ENCODE results near the gene CCN5.

Gene CCN5

DNA sequence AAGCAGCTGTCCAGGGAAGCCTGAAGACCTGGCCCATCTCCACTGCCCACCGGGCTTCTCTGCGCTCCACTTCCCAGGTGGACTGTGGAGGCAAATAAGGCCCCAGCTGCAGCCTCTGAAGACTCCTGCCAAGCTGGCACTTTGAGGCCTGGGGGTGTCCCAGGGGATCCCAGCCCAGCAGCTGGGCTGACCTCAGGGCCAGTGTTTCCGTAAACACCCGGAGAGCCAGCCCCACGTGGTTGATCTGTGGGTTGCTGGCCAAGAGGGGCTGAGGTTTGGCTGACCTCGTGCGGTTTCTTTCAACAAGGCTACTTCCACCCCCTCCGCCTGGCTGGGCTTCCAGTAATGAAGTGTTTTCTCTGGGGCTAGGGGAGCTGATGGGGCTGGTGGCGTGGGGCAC, 12.4 kb upstream of the CCN5 start:
- peak; percentile 97 to 98 for DNase-seq (ENCODE audit: low read depth in 2 of 2)
- TF ChIP-seq, protein P1, sequence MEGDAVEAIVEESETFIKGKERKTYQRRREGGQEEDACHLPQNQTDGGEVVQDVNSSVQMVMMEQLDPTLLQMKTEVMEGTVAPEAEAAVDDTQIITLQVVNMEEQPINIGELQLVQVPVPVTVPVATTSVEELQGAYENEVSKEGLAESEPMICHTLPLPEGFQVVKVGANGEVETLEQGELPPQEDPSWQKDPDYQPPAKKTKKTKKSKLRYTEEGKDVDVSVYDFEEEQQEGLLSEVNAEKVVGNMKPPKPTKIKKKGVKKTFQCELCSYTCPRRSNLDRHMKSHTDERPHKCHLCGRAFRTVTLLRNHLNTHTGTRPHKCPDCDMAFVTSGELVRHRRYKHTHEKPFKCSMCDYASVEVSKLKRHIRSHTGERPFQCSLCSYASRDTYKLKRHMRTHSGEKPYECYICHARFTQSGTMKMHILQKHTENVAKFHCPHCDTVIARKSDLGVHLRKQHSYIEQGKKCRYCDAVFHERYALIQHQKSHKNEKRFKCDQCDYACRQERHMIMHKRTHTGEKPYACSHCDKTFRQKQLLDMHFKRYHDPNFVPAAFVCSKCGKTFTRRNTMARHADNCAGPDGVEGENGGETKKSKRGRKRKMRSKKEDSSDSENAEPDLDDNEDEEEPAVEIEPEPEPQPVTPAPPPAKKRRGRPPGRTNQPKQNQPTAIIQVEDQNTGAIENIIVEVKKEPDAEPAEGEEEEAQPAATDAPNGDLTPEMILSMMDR (IDR thresholded peaks at IDR 0.05; ENCODE audit: low read depth, low read length) = no peak
- H3K4me3 ChIP-seq (replicated peaks in 1 of 2; ENCODE audit: low read depth in 2 of 2, low read length in 2 of 2) = no peak overlapping the region

DNA sequence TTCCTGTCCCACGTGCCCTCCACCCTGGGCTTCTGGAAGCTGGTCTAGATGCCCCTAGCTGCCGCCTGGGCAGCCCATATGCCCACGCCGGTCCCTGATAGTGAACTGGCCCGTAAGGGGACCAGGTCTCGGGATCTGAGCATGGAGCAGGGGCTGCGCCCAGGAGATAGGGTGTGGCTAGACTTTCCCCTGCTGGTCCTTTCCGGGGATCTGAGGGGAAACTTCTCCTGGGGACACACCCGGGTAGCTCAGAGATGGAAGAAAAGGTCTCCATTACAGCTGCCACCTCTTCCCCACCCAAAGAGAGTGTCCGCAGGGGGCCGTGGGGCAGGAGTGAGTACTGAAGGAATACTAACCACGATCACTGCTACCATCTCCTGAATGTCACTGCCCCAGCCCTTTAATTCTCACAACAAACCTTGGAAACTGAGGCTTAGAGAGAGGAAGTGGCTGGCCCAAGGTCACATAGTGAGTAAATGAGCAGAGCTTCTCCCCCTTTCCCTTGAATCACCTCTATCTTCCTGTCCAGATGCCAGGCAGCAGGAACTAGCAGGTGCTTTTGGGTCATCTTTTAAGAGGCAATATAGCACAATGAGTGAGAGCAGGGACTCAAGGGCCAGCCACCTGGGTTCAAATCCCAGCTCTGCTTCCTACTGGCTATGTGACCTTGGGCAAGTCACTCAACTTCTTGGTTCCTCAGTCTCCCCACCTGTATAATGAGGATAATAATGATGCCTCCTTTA, 11.8 kb upstream of the CCN5 start:
- H3K4me3 ChIP-seq (replicated peaks in 1 of 2; ENCODE audit: low read depth in 2 of 2, low read length in 2 of 2) = no peak overlapping the region
- TF ChIP-seq, protein P1 (IDR thresholded peaks at IDR 0.05; ENCODE audit: low read depth, low read length) = no peak
- DNase-seq (ENCODE audit: low read depth in 2 of 2) = peak in 1 of 2 donors; percentile 33

DNA sequence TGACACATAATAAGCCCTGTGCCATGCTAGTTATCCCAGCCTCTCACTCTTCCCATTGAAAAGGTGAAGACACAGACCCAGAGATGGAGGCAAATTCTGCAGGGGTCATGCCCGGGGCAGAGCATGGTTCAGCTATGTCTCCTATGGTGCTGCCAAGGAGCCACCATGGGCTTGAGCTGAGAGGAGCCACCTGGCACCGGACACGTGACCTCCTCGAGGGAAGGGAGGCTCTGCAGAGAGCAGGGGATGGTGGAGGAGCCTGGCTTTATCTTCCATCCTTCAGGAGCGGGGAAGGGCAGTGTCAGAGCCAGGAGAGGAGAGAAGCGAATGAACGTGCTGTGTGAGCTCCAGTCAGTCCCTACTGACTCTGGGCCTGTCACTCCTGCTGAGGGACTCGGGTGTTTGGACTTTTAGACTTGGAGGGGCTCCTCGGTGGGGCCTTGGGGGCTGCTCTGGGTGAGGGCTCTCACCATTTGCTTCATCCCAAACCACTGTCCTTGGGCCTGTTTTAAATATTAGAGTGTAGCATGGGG, 11.1 kb upstream of the CCN5 start:
- no peak overlapping the region for H3K4me3 ChIP-seq (replicated peaks in 1 of 2; ENCODE audit: low read depth in 2 of 2, low read length in 2 of 2)
- TF ChIP-seq, protein P1 (IDR thresholded peaks at IDR 0.05; ENCODE audit: low read depth, low read length) = no peak
- DNase-seq (ENCODE audit: low read depth in 2 of 2) = no peak

DNA sequence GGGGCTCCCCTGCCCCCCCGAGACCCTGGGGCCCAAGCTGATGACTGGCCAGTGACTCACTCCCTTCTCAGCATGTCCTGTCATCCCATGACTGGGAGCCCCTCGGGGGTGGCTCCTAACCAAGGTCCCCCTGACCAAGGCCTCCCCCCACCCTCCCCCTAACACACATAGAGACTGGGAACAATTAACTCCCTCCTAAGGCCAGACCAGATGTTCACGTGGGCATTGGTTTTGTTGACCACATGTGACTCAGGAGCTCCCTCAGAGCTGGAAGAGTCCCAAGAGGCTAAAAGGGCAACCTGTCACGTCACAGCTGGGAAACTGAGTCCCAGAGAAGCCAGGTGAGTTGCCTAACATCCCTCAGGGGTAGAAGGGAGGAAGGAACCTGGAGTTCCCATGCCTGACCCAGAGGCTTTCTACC, 10.6 kb upstream of the CCN5 start:
- DNase-seq (ENCODE audit: low read depth in 2 of 2) = peak; percentile 58 to 80
- no peak overlapping the region for H3K4me3 ChIP-seq (replicated peaks in 1 of 2; ENCODE audit: low read depth in 2 of 2, low read length in 2 of 2)
- TF ChIP-seq, protein P1 (IDR thresholded peaks at IDR 0.05; ENCODE audit: low read depth, low read length) = no peak

DNA sequence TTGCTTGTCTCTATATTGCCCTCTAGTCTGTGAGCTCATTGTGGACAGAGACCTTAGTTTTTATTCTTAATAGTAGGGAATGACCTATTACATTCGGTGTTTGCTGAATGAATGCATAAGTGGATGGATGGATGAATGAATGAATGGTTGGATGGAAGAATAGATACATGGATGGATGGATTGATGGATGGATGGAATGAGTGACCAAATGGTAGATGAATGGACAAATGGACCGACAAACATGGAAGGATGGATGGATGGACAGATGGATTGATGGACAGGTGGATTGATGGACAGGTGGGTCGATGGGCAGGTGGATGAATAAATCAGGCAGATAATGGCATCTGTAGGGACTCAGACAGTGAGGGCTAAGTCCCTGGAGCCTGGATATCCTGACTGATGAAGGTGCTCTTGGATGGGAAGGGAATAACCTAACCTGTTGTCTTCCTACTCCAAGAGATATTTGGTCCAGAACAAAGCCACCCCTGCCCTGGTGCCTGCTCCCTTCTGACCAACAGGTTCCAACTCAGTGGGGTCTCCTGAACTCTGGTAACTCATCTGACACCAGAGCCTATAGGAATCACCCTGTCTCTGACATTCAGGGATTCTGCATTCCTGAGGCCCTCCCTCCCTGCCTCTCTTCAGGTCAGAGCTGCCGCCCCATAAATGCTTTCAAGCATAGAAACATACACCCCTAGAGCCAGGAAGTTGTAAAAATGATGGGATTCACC, 9.6 kb upstream of the CCN5 start:
- no peak overlapping the region for H3K4me3 ChIP-seq (replicated peaks in 1 of 2; ENCODE audit: low read depth in 2 of 2, low read length in 2 of 2)
- TF ChIP-seq, protein P1 (IDR thresholded peaks at IDR 0.05; ENCODE audit: low read depth, low read length) = no peak
- DNase-seq (ENCODE audit: low read depth in 2 of 2) = no peak

DNA sequence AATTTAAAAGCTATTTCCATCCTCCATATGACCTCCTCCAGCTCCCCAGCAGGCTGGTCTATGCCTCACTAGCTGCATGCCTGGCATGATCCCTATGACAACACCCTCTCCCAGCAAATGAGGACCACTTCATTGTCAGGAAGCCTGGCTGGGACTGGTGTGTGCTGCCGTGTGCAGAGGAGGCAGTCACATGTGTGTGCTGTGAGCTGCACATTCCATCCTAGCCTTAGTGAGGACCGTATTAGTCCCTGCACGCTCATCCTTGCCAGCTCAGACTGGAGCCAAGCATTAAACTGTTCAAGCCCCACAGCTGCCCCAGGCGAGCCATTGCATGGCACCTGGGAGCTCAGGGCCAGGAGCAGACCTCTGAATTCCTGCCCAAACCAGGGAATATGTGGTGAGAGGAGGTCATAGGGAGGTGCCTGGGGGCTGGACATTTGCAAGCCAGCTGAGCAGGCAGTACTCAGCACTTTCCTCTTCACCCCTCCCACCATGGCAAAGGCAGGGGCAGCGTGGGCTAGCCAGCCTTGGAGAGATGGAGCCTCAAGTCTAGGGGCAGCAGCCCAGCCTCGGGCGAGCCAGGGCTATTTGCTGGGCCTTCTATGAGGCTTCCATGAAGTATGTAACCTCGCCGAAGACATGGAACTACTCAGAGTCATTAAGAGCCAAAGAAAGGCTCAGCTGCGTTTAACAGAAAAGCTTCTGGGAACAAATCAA, 8.7 kb upstream of the CCN5 start:
- TF ChIP-seq, protein P1 (IDR thresholded peaks at IDR 0.05; ENCODE audit: low read depth, low read length) = no peak
- no peak overlapping the region for H3K4me3 ChIP-seq (replicated peaks in 1 of 2; ENCODE audit: low read depth in 2 of 2, low read length in 2 of 2)
- DNase-seq (ENCODE audit: low read depth in 2 of 2) = peak; percentile 48 to 55
